Endothelial cell of umbilical vein (primary cell): Measurements from ENCODE around the gene RBPJL. TPM values are rescaled to one million over a fixed set of nuclear protein-coding genes. Genes with fewer than 3 reads are reported as not detected.

Source experiments
- BruUV-seq: library from RNA; stranded (reverse); fragments of 400-500 nt; replicated peaks from 2 replicates; lab custom pipeline; 2021; lab: Mats Ljungman, UMichigan
- CTCF ChIA-PET: fragments of 300-600, 350-600 bp; sonication (Branson Sonifier 250); formaldehyde crosslinking; loops from one replicate; lab custom pipeline; 2021; ENCODE audit warnings: antibody characterized with exemption, inconsistent platforms; lab: Charles Lee
- POLR2A ChIA-PET: fragments of 300-600, 350-600 bp; sonication (Branson Sonifier 250); formaldehyde crosslinking; loops from one replicate; lab custom pipeline; 2021; ENCODE audit warnings: antibody characterized with exemption, inconsistent platforms; lab: Charles Lee
- DNase-seq: peaks from one replicate; pipeline ENCODE4 v3.0.0-alpha.2; 2011; ENCODE audit warnings: low read depth, low spot score
- FAIRE-seq: peaks from 2 replicates; lab custom pipeline; 2011; peaks lifted over from hg19 to GRCh38; lab: Jason Lieb, UNC
- H2AFZ ChIP-seq: 2 replicates; pipeline ENCODE4 v1.6.0; 2012; ENCODE audit warnings: low read depth, low read length, control low read depth, inconsistent platforms
- H3K27ac ChIP-seq: 2 replicates; pipeline ENCODE4 v1.5.1; 2011; ENCODE audit warnings: low read depth, mild to moderate bottlenecking, control low read depth, low read length, moderate library complexity; ENCODE audit not compliant: insufficient read depth
- H3K27me3 ChIP-seq, 2 experiments: 2 replicates each; pipeline versions ENCODE4 v1.6.0 to v1.6.1; 2011; ENCODE audit warnings: low read length in 2 of 2, mixed read lengths in 1 of 2; ENCODE audit not compliant: control insufficient read depth in 2 of 2, insufficient read depth in 2 of 2
- H3K36me3 ChIP-seq, 2 experiments: 2 replicates in 1 of 2; 3 replicates in 1 of 2; pipeline ENCODE4 v1.5.1; 2011; ENCODE audit warnings: low read length in 2 of 2, mild to moderate bottlenecking in 1 of 2, moderate library complexity in 1 of 2; ENCODE audit not compliant: control insufficient read depth in 2 of 2, insufficient read depth in 2 of 2; ENCODE audit errors: extremely low read depth in 1 of 2
- H3K4me1 ChIP-seq: 3 replicates; pipeline ENCODE4 v1.5.1; 2011; ENCODE audit warnings: mild to moderate bottlenecking, low read length; ENCODE audit not compliant: control insufficient read depth, insufficient read depth; ENCODE audit errors: extremely low read depth
- H3K4me2 ChIP-seq: 2 replicates; pipeline ENCODE4 v1.6.1; 2011; ENCODE audit warnings: low read length, control low read depth, mixed read lengths; ENCODE audit not compliant: insufficient read depth
- H3K4me3 ChIP-seq, 3 experiments: fragments of 200-600 bp in 1 of 3; sonication (generic), shearing (Covaris generic) in 1 of 3; replicated peaks in 1 of 3; 2 replicates each; pipeline ENCODE4 v1.5.1; 2011 to 2016; ENCODE audit warnings: control low read depth in 3 of 3, low read length in 3 of 3, mild to moderate bottlenecking in 2 of 3, inconsistent platforms in 1 of 3, low read depth in 1 of 3, moderate library complexity in 1 of 3; ENCODE audit not compliant: insufficient read depth in 1 of 3
- H3K79me2 ChIP-seq: 2 replicates; pipeline ENCODE4 v1.6.0; 2012; ENCODE audit warnings: low read length, inconsistent platforms; ENCODE audit not compliant: control insufficient read depth, insufficient read depth
- H3K9ac ChIP-seq: replicated peaks from 2 replicates; pipeline ENCODE3; 2011; ENCODE audit warnings: low read length, control low read depth; ENCODE audit not compliant: insufficient read depth; ENCODE audit errors: extremely low read depth
- H3K9me1 ChIP-seq: replicated peaks from 3 replicates; pipeline ENCODE4 v1.6.0; 2011; ENCODE audit warnings: mild to moderate bottlenecking, low read length; ENCODE audit not compliant: control insufficient read depth, insufficient read depth; ENCODE audit errors: extremely low read depth
- H3K9me3 ChIP-seq: replicated peaks from 2 replicates; pipeline ENCODE4 v1.5.1; 2012; ENCODE audit warnings: low read length, inconsistent platforms; ENCODE audit not compliant: control insufficient read depth, insufficient read depth
- H4K20me1 ChIP-seq: replicated peaks from 2 replicates; pipeline ENCODE3; 2011; ENCODE audit warnings: mild to moderate bottlenecking, low read length; ENCODE audit not compliant: control insufficient read depth, insufficient read depth; ENCODE audit errors: extremely low read depth
- EZH2 ChIP-seq: IDR thresholded peaks from 2 replicates; pipeline ENCODE4 v1.6.1; 2012; ENCODE audit warnings: borderline replicate concordance, low read depth, mild to moderate bottlenecking, moderate library complexity, low read length, inconsistent platforms; ENCODE audit not compliant: severe bottlenecking
- FOS ChIP-seq: IDR thresholded peaks from 2 replicates; pipeline ENCODE4 v1.6.1; 2011; ENCODE audit warnings: mild to moderate bottlenecking, low read length, moderate library complexity, borderline replicate concordance; ENCODE audit not compliant: insufficient read depth
- GATA2 ChIP-seq: IDR thresholded peaks from 2 replicates; pipeline ENCODE4 v1.7.0; 2011; ENCODE audit warnings: low read depth, mild to moderate bottlenecking, moderate library complexity, mixed read lengths, low read length; ENCODE audit not compliant: insufficient read length, insufficient read depth
- JUN ChIP-seq: IDR thresholded peaks from 2 replicates; pipeline ENCODE4 v1.6.1; 2011; ENCODE audit warnings: borderline replicate concordance, low read depth; ENCODE audit not compliant: insufficient read length, insufficient read depth
- MYC ChIP-seq: IDR thresholded peaks from one replicate; pipeline ENCODE4 v1.6.1; 2011; ENCODE audit warnings: mild to moderate bottlenecking, low read depth, low read length
- POLR2A ChIP-seq: IDR thresholded peaks from 2 replicates; pipeline ENCODE4 v1.6.1; 2012; ENCODE audit warnings: low read depth, mild to moderate bottlenecking, control low read depth, low read length
- POLR2AphosphoS5 ChIP-seq: IDR thresholded peaks from 2 replicates; pipeline ENCODE4 v1.6.1; 2012; ENCODE audit warnings: low read depth, mild to moderate bottlenecking, control low read depth, low read length, moderate library complexity; ENCODE audit not compliant: insufficient read depth
- dilution Hi-C: fragments of 300-500 bp; cut with MboI; formaldehyde crosslinking; loops from one replicate; pipeline ENCODE4 v1.15.0; 2019; ENCODE audit warnings: low sequenced_read_pairs; ENCODE audit not compliant: extremely low pct_ligation_motif_present
- intact Hi-C: fragments of 100-400 bp; cut with micrococcal nuclease; formaldehyde crosslinking; loops from one replicate; pipeline ENCODE4 v1.10.0; 2022
- polyA plus RNA-seq, 4 experiments: library from polyadenylated mRNA; depleted of rRNA in 3 of 4; stranded (reverse) in 3 of 4; unstranded in 1 of 4; fragments of >200 nt; gene quantifications; 2 replicates each; pipeline versions ENCODE4 v1.2.1 to v1.2.3, GENCODE V29; 2011 to 2012; ENCODE audit warnings: missing spikeins in 1 of 4
- total RNA-seq: library from RNA; stranded (reverse); gene quantifications from 2 replicates; pipeline ENCODE4 v1.2.3, GENCODE V29; 2021
- TF ChIP-seq, protein P1 (sequence below): IDR thresholded peaks from 2 replicates; pipeline ENCODE4 v1.6.1; 2011; ENCODE audit not compliant: insufficient read depth, insufficient read length
- TF ChIP-seq, protein P2 (sequence below), 2 donors: IDR thresholded peaks; 1 replicate in 1 of 2; 2 replicates in 1 of 2; pipeline ENCODE4 v1.5.1; 2011; ENCODE audit warnings: low read length in 2 of 2, mild to moderate bottlenecking in 2 of 2, moderate library complexity in 2 of 2, control low read depth in 1 of 2, inconsistent platforms in 1 of 2, low read depth in 1 of 2; ENCODE audit not compliant: insufficient read depth in 1 of 2; ENCODE audit errors: extremely low read depth in 1 of 2

RBPJL gene
- total and polyA plus RNA-seq, 2 donors (not counting 3 experiments of a cell fraction or from before 2014, with no cell fraction given) = not detected

DNA sequence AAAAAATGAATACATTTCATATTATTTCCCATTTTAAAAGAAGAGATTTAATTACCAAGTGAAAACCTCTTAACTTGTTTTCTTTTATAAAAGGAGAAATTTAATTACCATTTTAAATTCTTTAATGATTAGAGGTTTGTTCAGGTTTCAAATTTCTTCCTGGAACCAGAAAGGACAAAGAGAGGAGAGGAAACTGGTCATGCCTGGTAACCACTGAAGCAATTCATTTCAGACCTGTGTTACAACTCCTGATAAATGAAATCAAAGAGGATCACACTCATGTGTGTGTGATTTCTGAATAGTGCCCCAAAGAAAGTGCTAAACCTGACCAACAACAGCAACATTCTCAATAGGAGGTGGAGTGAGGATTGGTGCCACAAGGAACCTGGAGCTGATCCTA, 39.7 kb upstream of the RBPJL start:
- H3K27ac ChIP-seq = no peak overlapping the region
- H2AFZ ChIP-seq = no peak overlapping the region
- intact Hi-C loops (no loop called here), dilution Hi-C loops (no loop called here)
- DNase-seq (no peak), FAIRE-seq (no peak)
- H3K4me2 ChIP-seq = no peak overlapping the region
- H3K79me2 ChIP-seq = no peaks in the 10 kb centered on the region
- TF ChIP-seq MYC (no peak), POLR2AphosphoS5 (no peak), EZH2 (no peak), JUN (no peak), POLR2A (no peak), GATA2 (no peak), FOS (no peak)
- TF ChIP-seq, protein P1, sequence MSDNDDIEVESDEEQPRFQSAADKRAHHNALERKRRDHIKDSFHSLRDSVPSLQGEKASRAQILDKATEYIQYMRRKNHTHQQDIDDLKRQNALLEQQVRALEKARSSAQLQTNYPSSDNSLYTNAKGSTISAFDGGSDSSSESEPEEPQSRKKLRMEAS = no peak
- TF ChIP-seq, protein P2, sequence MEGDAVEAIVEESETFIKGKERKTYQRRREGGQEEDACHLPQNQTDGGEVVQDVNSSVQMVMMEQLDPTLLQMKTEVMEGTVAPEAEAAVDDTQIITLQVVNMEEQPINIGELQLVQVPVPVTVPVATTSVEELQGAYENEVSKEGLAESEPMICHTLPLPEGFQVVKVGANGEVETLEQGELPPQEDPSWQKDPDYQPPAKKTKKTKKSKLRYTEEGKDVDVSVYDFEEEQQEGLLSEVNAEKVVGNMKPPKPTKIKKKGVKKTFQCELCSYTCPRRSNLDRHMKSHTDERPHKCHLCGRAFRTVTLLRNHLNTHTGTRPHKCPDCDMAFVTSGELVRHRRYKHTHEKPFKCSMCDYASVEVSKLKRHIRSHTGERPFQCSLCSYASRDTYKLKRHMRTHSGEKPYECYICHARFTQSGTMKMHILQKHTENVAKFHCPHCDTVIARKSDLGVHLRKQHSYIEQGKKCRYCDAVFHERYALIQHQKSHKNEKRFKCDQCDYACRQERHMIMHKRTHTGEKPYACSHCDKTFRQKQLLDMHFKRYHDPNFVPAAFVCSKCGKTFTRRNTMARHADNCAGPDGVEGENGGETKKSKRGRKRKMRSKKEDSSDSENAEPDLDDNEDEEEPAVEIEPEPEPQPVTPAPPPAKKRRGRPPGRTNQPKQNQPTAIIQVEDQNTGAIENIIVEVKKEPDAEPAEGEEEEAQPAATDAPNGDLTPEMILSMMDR (IDR thresholded peaks at IDR 0.05; ENCODE audit: extremely low read depth in 1 of 2, insufficient read depth in 1 of 2, low read depth in 1 of 2, low read length in 2 of 2) = no peak
- CTCF ChIA-PET = no interaction called here
- POLR2A ChIA-PET = no interaction called here
- no peak overlapping the region for H3K9ac ChIP-seq
- H3K4me1 ChIP-seq = no peaks in the 10 kb centered on the region
- BruUV-seq = no TSS peak
- H4K20me1 ChIP-seq = no peaks in the 10 kb centered on the region
- no peaks in the 10 kb centered on the region for H3K36me3 ChIP-seq
- H3K27me3 ChIP-seq = peaks cover 7 to 22% of the 10 kb centered on the region in 2 experiments
- H3K9me3 ChIP-seq = no peaks in the 10 kb centered on the region
- H3K9me1 ChIP-seq = no peaks in the 10 kb centered on the region
- no peak overlapping the region for H3K4me3 ChIP-seq
